ENCODE results near the gene BLOC1S5.

DNA sequence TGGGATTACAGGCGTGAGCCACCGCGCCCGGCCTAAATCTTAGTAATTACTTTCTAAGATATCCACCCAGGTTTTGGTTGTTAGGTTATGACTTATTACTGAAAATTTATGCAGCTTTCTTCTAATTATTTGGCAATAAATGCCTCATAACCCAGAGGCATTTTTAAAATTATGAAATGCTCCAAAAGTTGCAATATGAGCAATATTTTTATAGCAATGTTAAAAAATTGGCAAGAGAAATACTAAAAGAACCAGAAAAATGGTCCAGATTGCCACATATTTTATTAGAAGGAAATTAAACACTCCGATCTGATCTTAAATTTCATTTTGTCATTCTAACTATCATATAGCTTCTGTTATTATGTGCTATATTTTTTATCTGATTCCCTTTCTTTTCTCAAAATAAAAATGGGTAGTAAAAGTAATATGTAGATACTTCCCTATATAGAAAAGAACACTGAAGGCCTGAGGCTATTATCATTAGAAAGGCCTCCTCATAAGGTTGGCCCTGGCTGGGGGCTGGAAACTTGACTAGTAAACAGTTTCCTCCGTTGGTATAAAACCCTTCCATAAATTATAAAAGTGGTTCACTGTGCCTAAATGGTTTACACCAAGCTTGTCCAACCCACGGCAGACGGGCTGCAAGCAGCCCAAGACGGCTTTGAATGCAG is 22.1 kb downstream of the BLOC1S5 start:
- TF ChIP-seq, protein P1, sequence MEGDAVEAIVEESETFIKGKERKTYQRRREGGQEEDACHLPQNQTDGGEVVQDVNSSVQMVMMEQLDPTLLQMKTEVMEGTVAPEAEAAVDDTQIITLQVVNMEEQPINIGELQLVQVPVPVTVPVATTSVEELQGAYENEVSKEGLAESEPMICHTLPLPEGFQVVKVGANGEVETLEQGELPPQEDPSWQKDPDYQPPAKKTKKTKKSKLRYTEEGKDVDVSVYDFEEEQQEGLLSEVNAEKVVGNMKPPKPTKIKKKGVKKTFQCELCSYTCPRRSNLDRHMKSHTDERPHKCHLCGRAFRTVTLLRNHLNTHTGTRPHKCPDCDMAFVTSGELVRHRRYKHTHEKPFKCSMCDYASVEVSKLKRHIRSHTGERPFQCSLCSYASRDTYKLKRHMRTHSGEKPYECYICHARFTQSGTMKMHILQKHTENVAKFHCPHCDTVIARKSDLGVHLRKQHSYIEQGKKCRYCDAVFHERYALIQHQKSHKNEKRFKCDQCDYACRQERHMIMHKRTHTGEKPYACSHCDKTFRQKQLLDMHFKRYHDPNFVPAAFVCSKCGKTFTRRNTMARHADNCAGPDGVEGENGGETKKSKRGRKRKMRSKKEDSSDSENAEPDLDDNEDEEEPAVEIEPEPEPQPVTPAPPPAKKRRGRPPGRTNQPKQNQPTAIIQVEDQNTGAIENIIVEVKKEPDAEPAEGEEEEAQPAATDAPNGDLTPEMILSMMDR (conservative IDR thresholded peaks at IDR 0.05; ENCODE audit: low read depth, low read length): no peak
- TF ChIP-seq EZH2 (IDR thresholded peaks at IDR 0.05; ENCODE audit: low read length, unreplicated experiment) (no peak), EZH2phosphoT487 (IDR thresholded peaks at IDR 0.05; ENCODE audit: borderline replicate concordance, low read length) (no peak)
